Measurements from ENCODE around the gene PPP5C.
"Not testable (repeated sequence)": the region's sequence is repeated elsewhere in the genome, so short reads cannot be mapped to it uniquely, and the experiment has no call there.

PPP5C gene

DNA sequence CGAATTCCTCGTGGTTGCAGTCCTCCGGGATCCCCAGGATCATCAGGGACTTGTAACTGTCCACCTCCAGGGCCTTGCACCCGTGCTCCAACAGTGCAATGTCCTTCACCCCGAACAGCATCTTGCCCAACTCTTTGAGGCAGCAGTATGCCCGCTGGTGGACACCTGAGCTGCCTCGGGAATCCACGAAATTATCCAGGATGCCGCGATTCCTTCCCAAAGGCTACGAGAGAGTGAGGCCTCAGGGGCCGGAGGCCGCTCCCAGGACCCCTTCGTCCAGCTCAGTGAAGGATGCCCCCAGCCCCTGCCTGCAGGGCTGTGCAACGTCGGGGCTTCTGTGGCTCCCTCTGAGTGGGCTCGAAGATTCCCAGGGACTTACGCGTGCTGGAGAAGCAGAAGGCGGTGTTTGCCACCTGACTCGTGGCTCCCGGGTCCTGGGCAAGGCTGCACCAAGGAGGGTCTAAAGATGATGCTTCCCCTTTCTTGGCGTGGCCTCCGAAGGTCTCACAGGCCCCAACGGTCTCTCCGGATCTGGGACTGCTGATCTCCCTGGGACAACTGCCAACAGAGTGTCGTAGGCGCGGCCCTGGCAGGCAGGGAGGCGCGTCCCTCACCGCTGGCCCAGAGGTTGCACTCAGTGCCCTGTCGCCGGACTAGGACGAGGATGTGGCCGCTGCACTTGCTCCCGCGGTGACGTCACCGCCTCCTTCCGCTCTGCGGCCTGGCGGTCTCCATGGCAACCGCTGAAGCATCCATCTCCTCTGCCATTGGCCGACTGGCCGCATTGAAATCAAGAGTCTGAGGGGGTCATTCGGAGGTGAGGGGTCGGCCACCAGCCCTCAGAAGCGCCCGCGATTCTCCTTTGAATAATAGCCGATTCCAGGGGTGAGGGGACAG, 81.6 kb downstream of the PPP5C start, which contains the start of gene PNMA8C:
TSS of gene PNMA8C (minus strand) at position 698 of the 897 bp plus-strand sequence. CDS start at position 121, 577 bp downstream.
- TF ChIP-seq, protein P1, sequence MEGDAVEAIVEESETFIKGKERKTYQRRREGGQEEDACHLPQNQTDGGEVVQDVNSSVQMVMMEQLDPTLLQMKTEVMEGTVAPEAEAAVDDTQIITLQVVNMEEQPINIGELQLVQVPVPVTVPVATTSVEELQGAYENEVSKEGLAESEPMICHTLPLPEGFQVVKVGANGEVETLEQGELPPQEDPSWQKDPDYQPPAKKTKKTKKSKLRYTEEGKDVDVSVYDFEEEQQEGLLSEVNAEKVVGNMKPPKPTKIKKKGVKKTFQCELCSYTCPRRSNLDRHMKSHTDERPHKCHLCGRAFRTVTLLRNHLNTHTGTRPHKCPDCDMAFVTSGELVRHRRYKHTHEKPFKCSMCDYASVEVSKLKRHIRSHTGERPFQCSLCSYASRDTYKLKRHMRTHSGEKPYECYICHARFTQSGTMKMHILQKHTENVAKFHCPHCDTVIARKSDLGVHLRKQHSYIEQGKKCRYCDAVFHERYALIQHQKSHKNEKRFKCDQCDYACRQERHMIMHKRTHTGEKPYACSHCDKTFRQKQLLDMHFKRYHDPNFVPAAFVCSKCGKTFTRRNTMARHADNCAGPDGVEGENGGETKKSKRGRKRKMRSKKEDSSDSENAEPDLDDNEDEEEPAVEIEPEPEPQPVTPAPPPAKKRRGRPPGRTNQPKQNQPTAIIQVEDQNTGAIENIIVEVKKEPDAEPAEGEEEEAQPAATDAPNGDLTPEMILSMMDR (IDR thresholded peaks at IDR 0.05; ENCODE audit: low read depth, low read length, missing control alignments): no peak

DNA sequence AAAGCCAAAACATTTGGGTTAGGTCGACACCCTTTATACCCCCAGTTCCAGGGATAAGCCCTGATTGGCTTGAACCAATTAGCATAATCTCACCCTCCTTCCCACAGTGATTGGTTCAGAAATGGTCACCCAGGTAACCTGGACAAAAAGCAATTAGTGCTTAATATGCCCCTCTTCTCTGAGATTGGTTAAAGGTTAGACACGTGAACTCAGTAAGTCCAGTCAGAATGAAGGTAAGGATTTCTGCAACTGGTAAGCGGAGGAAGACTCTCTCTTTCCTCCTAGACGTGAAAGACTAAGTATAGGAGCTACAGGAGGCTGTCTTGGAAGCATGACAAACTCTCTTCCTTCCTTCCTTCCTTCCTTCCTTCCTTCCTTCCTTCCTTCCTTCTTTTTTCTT, 83.1 kb downstream of the PPP5C start:
- DNase-seq (ENCODE audit: low read depth): no peak
- no peak overlapping the region for H3K4me3 ChIP-seq (ENCODE audit: low read depth, low read length)
- TF ChIP-seq, protein P1 (IDR thresholded peaks at IDR 0.05; ENCODE audit: low read depth, low read length, missing control alignments): no peak

More for the DNA sequence above, 81.6 kb downstream of the PPP5C start, which contains the start of gene PNMA8C:
- H3K4me3 ChIP-seq (ENCODE audit: low read depth, low read length): no peak within 1 kb of the TSS; the same call in 1 of the 2 replicates
- DNase-seq (ENCODE audit: low read depth): no peak

DNA sequence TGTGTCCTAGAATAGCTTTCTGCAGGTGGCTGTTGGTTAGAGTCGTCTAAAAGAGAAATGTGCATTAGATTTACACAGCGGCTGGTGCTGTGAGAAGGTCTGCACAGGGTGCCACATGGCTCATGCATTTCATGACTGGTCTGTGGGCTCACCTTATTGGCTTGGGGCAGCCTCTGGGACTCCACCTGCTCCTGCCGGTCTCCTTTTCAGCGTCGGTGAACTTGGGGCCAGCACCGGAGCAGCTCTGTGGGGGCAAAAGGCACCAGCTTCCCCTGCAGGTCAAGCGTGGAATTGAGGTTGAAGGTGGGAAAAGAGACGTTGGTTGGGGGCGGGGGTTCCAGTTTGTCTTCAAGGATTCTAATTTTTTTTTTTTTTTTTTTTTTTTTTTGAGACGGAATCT, 84.9 kb downstream of the PPP5C start:
- H3K4me3 ChIP-seq (ENCODE audit: low read depth, low read length): no peak overlapping the region
- DNase-seq (ENCODE audit: low read depth): no peak
- TF ChIP-seq, protein P1 (IDR thresholded peaks at IDR 0.05; ENCODE audit: low read depth, low read length, missing control alignments): peak; percentile 28

DNA sequence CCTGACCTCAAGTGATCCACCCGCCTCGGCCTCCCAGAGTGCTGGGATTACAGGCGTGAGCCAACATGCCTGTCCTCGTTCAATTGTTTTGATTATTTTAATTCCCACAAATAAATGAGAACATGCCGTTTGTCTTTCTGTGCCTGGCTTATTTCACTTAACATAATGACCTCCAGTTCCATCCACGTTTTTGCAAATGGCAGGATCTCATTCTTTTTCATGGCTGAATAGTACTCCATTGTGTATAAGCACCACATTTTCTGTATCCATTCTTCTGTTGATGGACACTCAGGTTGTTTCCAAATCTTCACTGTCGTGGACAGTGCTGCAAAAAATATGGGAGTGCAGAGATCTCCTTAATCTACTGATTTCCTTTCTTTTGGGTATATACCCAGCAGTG, 86.6 kb downstream of the PPP5C start:
- not testable (repeated sequence) for DNase-seq (ENCODE audit: low read depth); H3K4me3 ChIP-seq (ENCODE audit: low read depth, low read length)

DNA sequence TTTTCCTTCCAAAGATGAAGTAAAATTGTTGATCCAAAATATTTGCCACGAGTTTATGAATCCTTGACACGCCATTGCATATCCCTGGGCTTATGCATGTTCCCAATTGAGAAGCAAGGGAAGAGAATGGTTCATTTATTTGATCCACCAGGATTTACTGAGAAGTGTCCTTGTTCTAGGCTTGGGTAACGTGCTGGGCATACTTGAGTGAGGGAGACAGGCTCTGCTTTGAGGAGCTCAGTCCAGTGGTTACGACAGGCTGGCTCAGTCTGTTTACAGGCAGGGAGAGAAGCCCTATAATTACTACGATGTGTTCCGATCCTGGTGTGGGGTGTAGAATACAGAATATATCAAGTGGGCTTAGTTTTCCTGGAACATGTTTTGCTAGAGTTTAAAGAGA, 88.1 kb downstream of the PPP5C start:
- no peak overlapping the region for H3K4me3 ChIP-seq (ENCODE audit: low read depth, low read length)
- DNase-seq (ENCODE audit: low read depth): no peak
- TF ChIP-seq, protein P1 (IDR thresholded peaks at IDR 0.05; ENCODE audit: low read depth, low read length, missing control alignments): no peak

DNA sequence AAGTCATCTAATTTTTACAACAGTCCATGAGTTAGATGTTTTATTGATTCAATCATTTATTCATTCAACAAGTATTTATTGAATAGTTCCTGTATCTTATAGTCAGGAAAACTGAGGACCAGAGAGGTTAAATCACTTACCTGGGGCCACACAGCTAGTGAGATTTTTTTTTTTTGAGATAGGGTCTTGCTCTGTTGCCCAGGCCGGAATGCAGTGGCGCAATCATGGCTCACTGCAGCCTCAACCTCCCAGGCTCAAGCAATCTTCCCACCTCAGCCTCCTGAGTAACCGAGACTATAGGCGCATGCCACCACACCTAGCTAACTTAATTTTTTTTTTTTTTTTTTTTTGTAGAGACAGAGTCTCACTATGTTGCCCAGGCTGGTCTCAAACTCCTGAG, 88.8 kb downstream of the PPP5C start:
- not testable (repeated sequence) for H3K4me3 ChIP-seq (ENCODE audit: low read depth, low read length); DNase-seq (ENCODE audit: low read depth)
